IPS DF 6.9 (cell line): ENCODE results near the gene GALNT13.

Experiments used
- DNase-seq: peaks from one replicate; pipeline ENCODE4 v3.0.0-alpha.2; 2013; ENCODE audit warnings: low read depth, low spot score
- H3K27ac ChIP-seq: one replicate; pipeline ENCODE4 v1.5.1; 2013; ENCODE audit warnings: low read length, control low read depth
- H3K27me3 ChIP-seq: 2 replicates; pipeline ENCODE4 v1.6.1; 2013; ENCODE audit warnings: mild to moderate bottlenecking, low read length; ENCODE audit not compliant: control insufficient read depth, insufficient read depth
- H3K36me3 ChIP-seq: 2 replicates; pipeline ENCODE4 v1.6.1; 2013; ENCODE audit warnings: low read length; ENCODE audit not compliant: control insufficient read depth, insufficient read depth
- H3K4me1 ChIP-seq: 2 replicates; pipeline ENCODE4 v1.6.1; 2013; ENCODE audit warnings: low read length; ENCODE audit not compliant: control insufficient read depth, insufficient read depth
- H3K4me3 ChIP-seq: 2 replicates; pipeline ENCODE4 v1.5.1; 2013; ENCODE audit warnings: mild to moderate bottlenecking, low read length
- H3K9me3 ChIP-seq: 2 replicates; pipeline ENCODE4 v1.6.1; 2013; ENCODE audit warnings: low read length, inconsistent platforms; ENCODE audit not compliant: control insufficient read depth, insufficient read depth
- WGBS: extraction: QIAGEN DNeasy Blood & Tissue Kit; methylation state at CpG from one replicate; pipeline ENCODE4 v1.1.7; 2013; ENCODE audit warnings: mixed read lengths, missing lambda C conversion rate; ENCODE audit not compliant: insufficient read length, insufficient coverage; 5-methylcytosine and 5-hydroxymethylcytosine counted together

Gene GALNT13

DNA sequence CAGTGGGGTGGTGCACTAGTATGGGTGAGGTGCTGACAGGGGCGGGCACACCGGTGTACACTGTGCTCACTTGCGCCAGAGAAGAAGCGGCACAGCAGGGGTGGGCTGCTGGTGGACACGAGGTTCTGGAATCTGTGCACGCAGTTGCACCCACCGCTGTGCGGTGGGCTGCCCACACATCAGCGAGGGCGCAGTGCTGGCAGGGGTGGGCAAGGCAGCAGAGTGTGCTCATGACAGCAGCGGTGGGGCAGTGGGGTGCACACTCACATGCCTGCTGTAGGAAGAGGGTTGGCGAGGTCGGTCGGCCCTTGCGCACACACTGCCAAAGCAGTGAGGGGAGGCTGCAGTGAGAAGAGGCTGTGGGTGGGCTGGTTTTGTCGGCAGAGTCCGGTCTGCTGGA, 141.8 kb downstream of the GALNT13 start:
- WGBS, result no CpG with 5 or more reads among the region's 17 CpGs
- Histone ChIP-seq H3K36me3 (no peaks in the 10 kb centered on the region), H3K27me3 (no peaks in the 10 kb centered on the region), H3K9me3 (no peaks in the 10 kb centered on the region), H3K27ac (no peak overlapping the region), H3K4me1 (no peaks in the 10 kb centered on the region), H3K4me3 (no peak overlapping the region)
- no peak for DNase-seq

DNA sequence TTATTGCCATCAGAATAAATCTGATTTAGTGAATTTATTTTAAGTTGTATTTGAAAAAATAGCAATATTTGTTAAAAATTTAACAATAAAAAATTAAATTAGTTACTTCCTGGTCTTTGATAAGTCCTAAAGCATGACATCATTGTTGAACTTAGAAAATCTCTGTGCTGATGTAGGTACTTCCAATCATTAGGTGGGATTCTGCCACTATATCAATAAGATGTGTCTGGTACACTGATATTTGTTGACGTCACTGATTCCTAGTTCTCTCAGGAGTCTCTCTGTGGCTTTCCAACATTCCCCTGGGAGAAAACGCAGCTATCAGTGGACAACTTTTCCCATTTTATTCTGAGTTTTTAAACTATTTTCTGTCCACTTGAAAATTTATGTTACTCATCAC, 143.5 kb downstream of the GALNT13 start:
- Histone ChIP-seq H3K36me3 (no peaks in the 10 kb centered on the region), H3K27me3 (no peaks in the 10 kb centered on the region), H3K9me3 (no peaks in the 10 kb centered on the region), H3K4me3 (no peak overlapping the region), H3K27ac (no peak overlapping the region), H3K4me1 (no peaks in the 10 kb centered on the region)
- DNase-seq, result no peak
- WGBS, result no CpG with 5 or more reads among the region's 2 CpGs

- H3K27me3 ChIP-seq, result no peaks in the 10 kb centered on the region
- H3K9me3 ChIP-seq, result no peaks in the 10 kb centered on the region
- H3K4me1 ChIP-seq, result no peaks in the 10 kb centered on the region
- no peak overlapping the region for H3K27ac ChIP-seq
- H3K4me3 ChIP-seq, result no peak overlapping the region
- DNase-seq, result no peak
- WGBS, result no CpG with 5 or more reads among the region's 3 CpGs
- no peaks in the 10 kb centered on the region for H3K36me3 ChIP-seq
Observed at GRCh38 chr2:154029504-154029903, 157.8 kb downstream of the GALNT13 start.

DNA sequence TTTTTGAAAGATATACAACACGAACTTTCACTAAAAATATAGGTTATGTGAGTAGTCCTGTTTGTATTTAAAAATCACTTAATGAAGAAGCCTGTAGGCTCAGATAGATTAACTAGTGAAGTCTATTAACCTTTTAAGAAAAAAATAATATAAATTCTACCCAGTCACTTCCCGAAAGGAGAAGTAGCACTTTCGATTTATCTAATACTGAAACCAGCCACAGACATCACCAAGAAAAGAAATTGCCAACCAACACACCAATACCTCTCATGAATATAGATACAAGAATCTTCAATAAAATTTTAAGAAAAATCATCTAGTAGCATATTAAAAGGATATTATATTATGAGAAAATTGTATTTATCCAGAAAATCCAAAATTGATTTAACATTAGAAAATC, 160.5 kb downstream of the GALNT13 start:
- Histone ChIP-seq H3K9me3 (no peaks in the 10 kb centered on the region), H3K27ac (no peak overlapping the region), H3K4me1 (no peaks in the 10 kb centered on the region), H3K27me3 (no peaks in the 10 kb centered on the region), H3K36me3 (no peaks in the 10 kb centered on the region), H3K4me3 (no peak overlapping the region)
- WGBS, result no CpG with 5 or more reads among the region's 3 CpGs
- no peak for DNase-seq

GRCh38 chr2:154046493-154046892, 174.8 kb downstream of the GALNT13 start:
- Histone ChIP-seq H3K9me3 (no peaks in the 10 kb centered on the region), H3K27ac (no peak overlapping the region), H3K27me3 (no peaks in the 10 kb centered on the region), H3K4me3 (no peak overlapping the region), H3K4me1 (no peaks in the 10 kb centered on the region), H3K36me3 (no peaks in the 10 kb centered on the region)
- no CpG with 5 or more reads among the region's 1 CpG for WGBS
- no peak for DNase-seq

GRCh38 chr2:154048905-154049304, 177.2 kb downstream of the GALNT13 start:
- Histone ChIP-seq H3K4me3 (no peak overlapping the region), H3K27ac (no peak overlapping the region), H3K9me3 (no peaks in the 10 kb centered on the region), H3K4me1 (no peaks in the 10 kb centered on the region), H3K27me3 (no peaks in the 10 kb centered on the region), H3K36me3 (no peaks in the 10 kb centered on the region)
- no CpG with 5 or more reads among the region's 2 CpGs for WGBS
- DNase-seq, result no peak

DNA sequence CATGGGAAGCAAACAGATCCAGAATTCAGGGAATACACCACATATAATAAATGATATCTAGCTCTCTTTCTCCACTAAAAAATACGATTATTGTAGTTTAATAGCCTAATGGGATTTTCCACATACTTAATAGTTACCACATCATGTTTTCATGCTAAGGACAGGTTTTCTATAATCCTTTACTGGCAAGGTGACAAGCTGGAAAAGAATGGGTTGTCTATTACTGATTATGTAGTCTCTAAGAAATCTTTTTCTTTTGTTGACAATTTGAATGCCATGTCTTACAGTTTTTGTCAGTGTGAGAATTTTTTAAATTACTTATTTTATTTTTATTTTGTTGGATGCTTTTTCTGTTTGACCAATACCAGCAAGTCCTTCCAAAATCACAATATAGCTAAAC, 177.8 kb downstream of the GALNT13 start:
- Histone ChIP-seq H3K27me3 (no peaks in the 10 kb centered on the region), H3K9me3 (no peaks in the 10 kb centered on the region), H3K4me1 (no peaks in the 10 kb centered on the region), H3K4me3 (no peak overlapping the region), H3K27ac (no peak overlapping the region), H3K36me3 (no peaks in the 10 kb centered on the region)
- DNase-seq, result no peak
- no CpG with 5 or more reads among the region's 1 CpG for WGBS

DNA sequence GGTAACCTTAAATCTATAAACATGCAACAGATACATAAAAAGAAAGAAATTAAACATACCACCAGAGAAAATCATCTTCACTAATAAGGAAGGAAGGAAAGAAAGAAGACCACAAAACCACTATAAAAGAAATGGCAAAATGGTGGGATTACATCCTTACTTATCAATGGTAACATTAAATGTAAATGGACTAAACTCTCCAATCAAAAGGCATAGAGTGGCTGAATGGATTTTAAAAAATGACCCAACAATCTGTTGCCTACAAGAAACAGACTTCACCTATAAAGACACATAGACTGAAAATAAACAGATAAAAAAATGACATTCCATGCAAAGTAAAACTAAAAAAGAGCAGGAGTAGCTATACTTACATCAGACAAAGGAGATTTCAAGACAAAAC, 195.4 kb downstream of the GALNT13 start:
- no peaks in the 10 kb centered on the region for H3K27me3 ChIP-seq
- H3K9me3 ChIP-seq, result no peaks in the 10 kb centered on the region
- H3K36me3 ChIP-seq, result no peaks in the 10 kb centered on the region
- no peak overlapping the region for H3K27ac ChIP-seq
- no peaks in the 10 kb centered on the region for H3K4me1 ChIP-seq
- no peak overlapping the region for H3K4me3 ChIP-seq
- no peak for DNase-seq

- no peak for DNase-seq
- H3K36me3 ChIP-seq, result no peaks in the 10 kb centered on the region
- no CpG with 5 or more reads among the region's 1 CpG for WGBS
- H3K4me1 ChIP-seq, result no peaks in the 10 kb centered on the region
- H3K4me3 ChIP-seq, result no peak overlapping the region
- H3K27me3 ChIP-seq, result no peaks in the 10 kb centered on the region
- H3K9me3 ChIP-seq, result no peaks in the 10 kb centered on the region
- no peak overlapping the region for H3K27ac ChIP-seq
Observed at GRCh38 chr2:154078926-154079325, 207.2 kb downstream of the GALNT13 start.

DNA sequence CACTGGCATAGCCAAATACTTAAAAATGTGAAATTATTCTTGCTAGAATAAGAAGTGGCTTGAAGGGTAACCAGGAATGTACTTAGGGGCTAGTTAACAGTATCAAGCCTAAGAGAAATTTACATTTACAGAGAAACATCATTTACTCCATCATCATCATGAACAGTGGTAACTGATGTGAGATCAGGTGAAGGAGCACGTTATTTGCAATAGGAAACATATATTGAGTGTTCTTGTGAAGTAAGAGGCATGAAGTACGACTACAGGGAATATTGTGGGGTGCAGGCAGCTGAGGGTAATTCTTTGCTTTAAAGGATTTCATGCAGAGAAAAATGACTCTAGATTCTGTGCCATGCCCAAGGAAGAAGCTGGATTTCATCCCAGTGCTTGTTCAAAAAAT, 220.8 kb downstream of the GALNT13 start:
- WGBS, result no CpG with 5 or more reads among the region's 2 CpGs
- no peaks in the 10 kb centered on the region for H3K9me3 ChIP-seq
- H3K27me3 ChIP-seq, result no peaks in the 10 kb centered on the region
- no peak for DNase-seq
- H3K36me3 ChIP-seq, result no peaks in the 10 kb centered on the region
- H3K4me3 ChIP-seq, result no peak overlapping the region
- H3K4me1 ChIP-seq, result no peaks in the 10 kb centered on the region
- no peak overlapping the region for H3K27ac ChIP-seq

DNA sequence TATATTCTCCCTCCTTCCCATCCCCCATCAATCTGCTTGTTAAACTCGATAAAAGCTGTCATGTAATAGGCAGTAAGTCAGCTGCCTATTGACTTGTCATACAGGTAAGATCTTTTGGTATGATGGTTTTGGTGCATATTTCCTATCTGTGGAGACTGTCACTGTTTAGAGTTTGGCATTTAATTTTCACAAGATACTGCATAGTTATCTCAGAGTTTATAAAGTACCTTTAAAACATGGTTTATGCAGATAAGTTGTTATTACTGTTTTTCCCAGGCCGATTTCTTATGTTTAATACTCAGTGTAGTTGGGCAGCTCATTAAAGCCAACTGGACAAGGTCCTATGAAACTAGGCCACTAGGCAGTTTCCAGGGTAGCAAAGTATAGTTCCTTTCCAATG, 222.1 kb downstream of the GALNT13 start:
- no peak overlapping the region for H3K27ac ChIP-seq
- H3K27me3 ChIP-seq, result no peaks in the 10 kb centered on the region
- H3K4me1 ChIP-seq, result no peaks in the 10 kb centered on the region
- H3K36me3 ChIP-seq, result no peaks in the 10 kb centered on the region
- DNase-seq, result no peak
- H3K9me3 ChIP-seq, result no peaks in the 10 kb centered on the region
- no CpG with 5 or more reads among the region's 2 CpGs for WGBS
- H3K4me3 ChIP-seq, result no peak overlapping the region
